ENCODE data around the gene BRPF1. TPM values are rescaled to one million over a fixed set of nuclear protein-coding genes. Genes with fewer than 3 reads are reported as not detected.

BRPF1 gene
- total RNA-seq, 1 experiment from 2014 or later, result 23.8 TPM

DNA sequence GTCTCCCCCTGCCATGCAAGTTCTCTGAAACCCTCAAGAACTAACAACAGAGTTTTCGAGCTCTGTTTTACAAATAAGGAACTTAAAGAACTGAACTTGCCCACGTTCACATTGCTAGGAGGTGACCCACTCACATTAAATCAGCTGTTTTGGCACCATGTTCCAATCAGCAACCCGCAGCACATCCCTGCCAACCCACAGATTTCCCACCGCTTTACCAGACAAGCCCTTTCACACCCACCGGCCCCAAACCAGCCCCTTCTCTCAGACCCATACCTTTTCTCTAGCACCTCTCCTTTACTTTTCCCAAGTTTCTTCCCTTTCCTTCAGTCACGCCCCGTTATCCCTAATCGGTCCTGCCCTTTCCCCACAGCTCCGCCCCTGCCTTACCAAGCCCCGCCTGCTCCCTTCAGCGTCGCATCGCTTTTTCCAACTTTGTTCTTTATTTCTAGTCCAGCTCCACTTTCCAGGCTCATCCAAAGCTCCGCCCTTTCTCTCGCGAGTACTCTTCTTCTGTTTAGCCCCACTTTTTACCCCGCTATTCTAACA lies 804 bp upstream of the BRPF1 start:
- peak; percentile 1 for DNase-seq (ENCODE audit: low spot score)

GRCh38 chr3:9732080-9732739 lies 675 bp downstream of the BRPF1 start:
- peak; percentile 4 for DNase-seq (ENCODE audit: low spot score)

GRCh38 chr3:9732740-9733115 lies 1.2 kb downstream of the BRPF1 start:
- no peak for DNase-seq (ENCODE audit: low spot score)

DNA sequence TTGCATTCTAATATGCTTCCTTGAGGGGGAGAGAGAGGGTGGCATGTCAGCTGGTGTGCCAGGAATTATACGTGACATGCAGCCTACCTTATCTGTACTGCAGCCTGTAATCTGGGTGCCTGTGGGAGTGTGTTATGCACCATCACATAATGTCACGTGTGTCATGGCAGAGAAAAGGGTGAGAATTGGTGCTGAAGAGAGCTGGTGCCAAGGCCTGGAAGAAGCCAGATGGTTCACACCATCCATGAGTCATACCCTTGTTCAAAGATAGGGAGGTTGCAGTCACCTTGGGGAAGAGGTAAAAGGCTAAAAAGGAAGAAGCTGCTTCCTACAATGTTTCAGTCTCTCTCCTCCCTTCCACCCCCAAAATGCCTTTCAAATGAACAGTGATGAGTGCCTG lies 5.3 kb downstream of the BRPF1 start:
- no peak for DNase-seq (ENCODE audit: low spot score)

DNA sequence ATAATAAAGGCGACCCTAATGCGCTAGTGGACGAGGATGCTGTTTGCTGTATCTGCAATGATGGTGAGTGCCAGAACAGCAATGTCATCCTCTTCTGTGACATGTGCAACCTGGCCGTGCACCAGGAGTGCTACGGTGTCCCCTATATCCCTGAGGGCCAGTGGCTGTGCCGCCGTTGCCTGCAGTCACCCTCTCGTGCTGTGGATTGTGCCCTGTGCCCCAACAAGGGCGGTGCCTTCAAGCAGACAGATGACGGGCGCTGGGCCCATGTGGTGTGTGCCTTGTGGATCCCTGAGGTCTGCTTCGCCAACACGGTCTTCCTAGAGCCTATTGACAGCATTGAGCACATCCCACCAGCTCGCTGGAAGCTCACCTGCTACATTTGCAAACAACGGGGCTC lies 7.6 kb downstream of the BRPF1 start:
- DNase-seq (ENCODE audit: low spot score), result no peak

DNA sequence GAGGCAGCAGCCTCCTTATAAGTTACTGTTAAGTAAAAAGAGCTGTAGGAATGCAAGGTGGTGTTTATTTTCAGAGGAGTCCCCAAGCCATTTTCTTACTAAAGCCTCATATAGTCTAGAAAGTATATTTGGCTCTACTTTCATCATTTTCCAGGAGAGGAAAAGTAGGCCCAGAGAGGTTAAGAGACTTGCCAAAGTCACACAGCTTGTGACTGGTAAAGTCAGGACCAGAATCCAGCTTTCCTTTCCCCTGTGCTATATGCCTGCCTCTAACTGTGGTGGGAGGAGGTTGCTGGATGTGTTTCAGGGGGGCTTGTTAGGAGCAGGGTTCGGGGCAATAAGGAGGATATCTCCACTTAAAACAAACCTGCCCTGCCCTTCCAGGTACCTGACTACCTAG lies 11.0 kb downstream of the BRPF1 start:
- DNase-seq (ENCODE audit: low spot score), result no peak

GRCh38 chr3:9743548-9743947 lies 12.0 kb downstream of the BRPF1 start:
- no peak for DNase-seq (ENCODE audit: low spot score)

GRCh38 chr3:9744162-9744561 lies 12.6 kb downstream of the BRPF1 start:
- DNase-seq (ENCODE audit: low spot score), result no peak

DNA sequence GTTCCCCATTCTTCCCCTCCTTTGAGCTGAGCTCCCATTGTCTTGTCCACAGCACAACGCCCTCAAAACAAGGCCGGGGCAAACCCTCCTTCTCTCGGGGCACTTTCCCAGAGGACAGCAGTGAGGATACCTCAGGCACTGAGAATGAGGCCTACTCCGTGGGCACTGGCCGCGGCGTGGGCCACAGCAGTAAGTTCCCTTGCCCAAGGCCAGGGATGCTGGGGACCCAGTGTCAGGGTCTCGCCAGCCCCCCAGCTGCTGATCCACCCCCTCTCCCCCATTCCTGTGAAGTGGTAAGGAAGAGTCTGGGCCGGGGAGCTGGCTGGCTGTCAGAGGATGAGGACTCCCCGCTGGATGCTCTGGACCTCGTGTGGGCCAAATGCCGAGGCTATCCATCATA lies 14.0 kb downstream of the BRPF1 start:
- DNase-seq (ENCODE audit: low spot score), result no peak

DNA sequence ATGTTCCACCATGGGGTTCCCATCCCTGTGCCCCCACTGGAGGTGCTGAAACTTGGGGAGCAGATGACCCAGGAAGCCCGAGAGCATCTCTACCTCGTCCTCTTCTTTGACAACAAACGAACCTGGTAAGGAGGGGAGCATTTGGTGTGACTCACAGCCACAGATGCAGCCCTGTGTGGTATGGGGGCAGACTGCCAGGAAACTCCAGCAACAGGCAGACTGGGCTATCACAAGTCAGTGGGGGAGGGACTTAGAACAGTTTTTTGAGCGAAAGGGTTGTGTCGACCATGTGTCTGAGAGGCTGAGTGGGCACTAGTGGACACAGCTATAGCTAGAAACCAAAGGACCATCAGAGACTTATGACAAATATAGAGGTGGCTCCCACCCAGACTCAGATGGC lies 14.8 kb downstream of the BRPF1 start:
- DNase-seq (ENCODE audit: low spot score), result no peak

DNA sequence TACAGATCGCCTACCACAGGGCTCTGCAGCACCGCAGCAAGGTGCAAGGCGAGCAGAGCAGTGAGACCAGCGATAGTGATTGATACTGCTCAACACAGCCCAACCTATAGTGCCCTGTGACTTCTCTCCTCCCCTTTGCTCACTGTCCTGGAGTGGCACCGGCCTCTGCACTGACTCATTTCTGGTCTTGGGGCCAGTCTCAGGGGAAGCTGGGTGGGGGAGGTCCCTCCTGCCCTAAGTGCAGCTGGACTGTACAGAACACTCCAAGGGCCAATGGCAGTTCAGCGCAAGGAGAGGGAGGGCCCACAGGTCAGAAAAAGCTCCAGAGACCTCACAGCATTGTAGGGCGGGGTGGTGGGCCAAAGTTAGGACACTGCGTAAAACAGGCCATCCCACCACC lies 15.7 kb downstream of the BRPF1 start:
- DNase-seq (ENCODE audit: low spot score), result no peak

DNA sequence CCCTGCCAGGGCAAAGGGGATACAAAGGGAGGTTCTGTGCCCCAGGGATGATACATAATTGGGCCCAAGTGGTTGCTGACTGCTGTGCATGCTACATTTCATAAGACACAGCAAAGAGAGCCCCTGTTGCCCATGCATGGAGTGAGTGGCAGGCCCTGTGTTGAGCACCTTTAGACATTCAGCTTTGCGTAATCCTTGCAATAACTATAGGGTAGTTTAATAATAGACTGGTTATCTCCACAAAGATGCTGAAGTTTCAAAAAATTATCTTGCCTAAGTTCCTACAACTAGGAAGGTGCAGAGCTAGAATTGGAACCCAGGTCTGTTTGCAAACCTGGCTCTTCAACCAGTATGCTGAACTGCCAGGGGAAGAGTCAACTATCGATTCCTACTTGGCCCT lies 16.5 kb downstream of the BRPF1 start:
- no peak for DNase-seq (ENCODE audit: low spot score)

GRCh38 chr3:9749296-9749644 lies 17.7 kb downstream of the BRPF1 start:
- no peak for DNase-seq (ENCODE audit: low spot score)

- peak; percentile 96 for DNase-seq (ENCODE audit: low spot score)
Observed at GRCh38 chr3:9749645-9750555, 18.4 kb downstream of the BRPF1 start, which contains the start of gene OGG1. OGG1 (plus strand) TSS chr3:9749952; CDS start chr3:9750287, 335 bp downstream.

DNA sequence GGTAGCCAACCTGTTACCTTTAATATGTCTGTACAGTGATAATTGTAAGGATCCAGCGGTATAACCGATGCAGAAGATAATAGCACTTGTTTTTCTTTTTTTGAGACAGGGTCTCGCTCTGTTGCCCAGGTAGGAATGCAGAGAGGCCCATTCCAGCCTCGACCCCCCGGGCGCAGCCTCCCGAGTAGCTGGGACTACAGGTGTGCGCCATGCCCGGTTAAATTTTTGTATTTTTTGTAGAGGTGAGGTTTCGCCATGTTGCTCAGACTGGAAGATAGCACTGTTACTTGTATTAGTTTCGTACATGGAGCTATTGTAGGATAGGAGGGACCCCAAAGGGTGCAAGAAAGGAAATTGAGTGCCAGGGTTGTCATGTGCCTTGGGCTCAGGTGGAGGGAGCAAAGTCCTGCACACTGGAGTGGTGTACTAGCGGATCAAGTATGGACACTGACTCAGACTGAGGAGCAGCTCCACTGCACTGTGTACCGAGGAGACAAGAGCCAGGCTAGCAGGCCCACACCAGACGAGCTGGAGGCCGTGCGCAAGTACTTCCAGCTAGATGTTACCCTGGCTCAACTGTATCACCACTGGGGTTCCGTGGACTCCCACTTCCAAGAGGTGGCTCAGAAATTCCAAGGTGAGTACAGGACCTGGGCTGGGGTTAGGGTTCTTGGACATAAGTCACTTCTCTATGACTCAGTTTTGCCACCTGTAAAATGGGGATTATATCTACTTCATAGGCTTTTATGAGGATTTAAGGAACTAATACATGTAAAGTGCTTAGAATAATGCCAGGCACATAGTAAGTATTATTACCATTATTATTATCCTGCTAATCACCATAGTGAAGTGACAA lies 19.2 kb downstream of the BRPF1 start:
- peak; percentile 15 for DNase-seq (ENCODE audit: low spot score)

GRCh38 chr3:9754678-9755077 lies 23.1 kb downstream of the BRPF1 start:
- DNase-seq (ENCODE audit: low spot score), result no peak

DNA sequence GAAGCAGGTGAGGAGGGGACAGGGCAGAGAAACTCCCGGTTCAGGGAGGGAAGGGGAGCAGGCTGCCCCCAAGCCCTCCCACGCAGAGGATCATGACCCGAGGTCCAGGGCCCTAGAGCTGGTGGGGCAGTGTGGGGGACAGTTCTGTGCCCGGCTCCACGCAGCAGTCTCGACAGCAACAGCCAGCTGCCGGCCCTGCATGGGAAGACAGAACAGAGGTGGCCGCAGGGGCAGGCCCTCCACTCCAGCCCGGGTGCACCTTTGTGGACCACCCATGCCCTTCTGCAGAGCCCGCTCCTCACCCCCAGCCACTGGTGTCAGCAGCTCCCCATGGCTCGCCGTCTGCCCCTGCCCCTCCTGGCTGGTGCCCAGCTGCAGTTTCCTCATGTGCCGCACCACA lies 25.9 kb downstream of the BRPF1 start:
- DNase-seq (ENCODE audit: low spot score), result no peak

DNA sequence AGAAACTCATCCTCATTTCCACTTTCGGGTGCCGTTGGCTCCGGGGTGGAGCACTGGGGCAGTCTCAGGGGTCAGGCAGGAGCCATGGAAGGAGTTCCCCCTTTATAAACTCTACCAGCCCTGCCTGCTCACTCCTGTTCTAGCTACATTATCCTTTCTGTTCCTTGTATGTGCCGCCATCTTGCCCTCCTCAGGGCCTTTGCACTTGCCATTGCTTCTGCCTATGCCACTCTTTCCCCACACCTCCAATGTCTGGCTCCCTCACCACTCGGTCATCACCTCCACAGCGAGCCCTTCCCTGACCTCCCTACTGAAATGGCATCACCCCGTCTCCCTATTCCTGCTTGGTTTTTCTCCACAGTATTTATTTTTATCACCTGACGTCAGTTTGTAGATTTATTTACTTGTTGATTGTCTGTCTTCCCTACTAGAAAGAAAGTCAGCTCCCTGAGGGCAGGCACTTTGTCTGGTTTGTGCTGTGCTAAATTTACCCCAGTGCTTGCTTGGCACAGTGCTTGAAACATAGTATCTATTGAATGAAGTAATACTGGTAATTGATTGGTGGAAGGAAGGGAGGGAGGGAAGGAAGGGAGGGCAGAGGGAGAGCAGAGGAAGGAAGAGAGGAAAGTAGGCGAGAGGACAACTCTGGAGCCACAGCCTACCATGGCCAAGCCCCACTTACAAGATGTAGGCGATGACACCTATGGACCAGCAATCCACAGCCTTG lies 29.4 kb downstream of the BRPF1 start:
- no peak for DNase-seq (ENCODE audit: low spot score)

DNA sequence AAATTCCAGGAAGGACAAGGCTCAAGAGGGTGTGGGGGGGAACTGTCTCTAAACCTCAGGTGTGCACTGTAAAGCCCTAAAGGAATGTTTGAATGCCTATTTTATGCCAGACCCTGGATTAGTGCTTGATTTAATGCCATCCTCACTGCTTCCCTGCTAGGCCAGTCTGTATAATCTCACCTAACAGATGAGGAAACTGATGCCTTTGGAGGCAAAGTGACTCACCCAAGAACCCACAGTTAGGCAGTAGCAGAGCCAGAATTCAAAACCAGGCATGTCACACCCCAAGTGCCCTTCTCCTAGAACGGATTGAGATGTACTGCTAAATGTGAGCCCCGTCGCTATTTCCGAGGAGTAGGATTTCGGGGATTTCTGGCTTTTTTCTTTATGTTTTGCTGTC lies 30.4 kb downstream of the BRPF1 start:
- DNase-seq (ENCODE audit: low spot score), result no peak

DNA sequence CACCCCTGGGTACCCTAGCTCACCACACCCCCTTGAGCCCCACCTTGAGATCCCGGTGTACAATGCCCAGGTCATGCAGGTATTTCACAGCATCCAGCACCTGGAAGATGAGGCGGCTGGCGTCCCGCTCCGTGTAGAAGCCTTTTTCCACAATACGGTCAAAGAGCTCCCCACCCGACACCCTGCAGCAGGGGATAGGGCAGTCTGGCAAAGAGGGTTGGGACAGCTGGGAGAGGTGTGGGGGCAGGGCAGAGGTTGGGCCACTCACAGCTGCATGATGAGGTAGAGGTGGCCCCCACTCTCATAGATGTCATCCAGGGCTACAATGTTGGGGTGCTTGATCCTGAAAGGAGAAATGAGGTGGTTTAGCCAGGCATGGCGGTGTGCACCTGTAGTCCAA lies 31.3 kb downstream of the BRPF1 start:
- DNase-seq (ENCODE audit: low spot score), result no peak

GRCh38 chr3:9765865-9766264 lies 34.3 kb downstream of the BRPF1 start:
- no peak for DNase-seq (ENCODE audit: low spot score)
